T-cell (primary cell): ENCODE data around the gene RRP7A. TPM values are rescaled to one million over a fixed set of nuclear protein-coding genes. Genes with fewer than 3 reads are reported as not detected.
"Not testable (repeated sequence)": the region's sequence is repeated elsewhere in the genome, so short reads cannot be mapped to it uniquely, and the experiment has no call there.

ENCODE experiments used
- ATAC-seq, 4 experiments: fragments of 200-7000 bp in 3 of 4; fragments of 150-1000 bp in 1 of 4; cut with Tn5 transposase; replicated peaks in 1 of 4; 1 replicate in 3 of 4; 2 replicates in 1 of 4; pipeline ENCODE4 v1.10.0; 2021; ENCODE audit warnings: moderate library complexity in 3 of 4, mild to moderate bottlenecking in 2 of 4, moderate number of reproducible peaks in 1 of 4
- CTCF ChIA-PET, 2 donors: fragments of 300-600 bp; sonication (Branson Sonifier 250); formaldehyde crosslinking; loops; one replicate each; lab custom pipeline; 2022; ENCODE audit warnings: antibody characterized with exemption in 2 of 2; lab: Charles Lee
- POLR2A ChIA-PET, 2 donors: fragments of 300-600 bp; sonication (Branson Sonifier 250); formaldehyde crosslinking; loops; one replicate each; lab custom pipeline; 2022; ENCODE audit warnings: antibody characterized with exemption in 2 of 2; lab: Charles Lee
- DNase-seq, 35 experiments: peaks; one replicate each; pipeline versions ENCODE4 v3.0.0 to v3.0.0-alpha.2; 2013 to 2023
- H3K27ac ChIP-seq: one replicate; pipeline ENCODE4 v1.5.1; 2013; ENCODE audit warnings: low read length
- H3K27me3 ChIP-seq, 2 experiments: replicated peaks in 1 of 2; 1 replicate in 1 of 2; 2 replicates in 1 of 2; pipeline versions ENCODE4 v1.6.1 to v1.7.0; 2013; ENCODE audit warnings: low read length in 1 of 2, mixed read lengths in 1 of 2; ENCODE audit not compliant: control insufficient read depth in 2 of 2, insufficient read depth in 2 of 2; ENCODE audit errors: extremely low read depth in 1 of 2
- H3K36me3 ChIP-seq, 2 donors: 1 replicate in 1 of 2; 2 replicates in 1 of 2; pipeline versions ENCODE4 v1.6.1 to v1.7.0; 2013; ENCODE audit warnings: low read length in 1 of 2; ENCODE audit not compliant: control insufficient read depth in 2 of 2, insufficient read depth in 1 of 2; ENCODE audit errors: extremely low read depth in 1 of 2
- H3K4me1 ChIP-seq, 2 experiments: 1 replicate in 1 of 2; 2 replicates in 1 of 2; pipeline versions ENCODE4 v1.6.1 to v1.7.0; 2013; ENCODE audit warnings: low read length in 2 of 2, mixed read lengths in 1 of 2; ENCODE audit not compliant: insufficient read depth in 2 of 2, control insufficient read depth in 1 of 2; ENCODE audit errors: extremely low read depth in 1 of 2
- H3K4me3 ChIP-seq, 2 donors: 1 replicate in 1 of 2; 2 replicates in 1 of 2; pipeline versions ENCODE4 v1.5.1 to v1.7.0; 2013; ENCODE audit warnings: mild to moderate bottlenecking in 2 of 2, low read length in 1 of 2, moderate library complexity in 1 of 2; ENCODE audit not compliant: control insufficient read depth in 1 of 2; ENCODE audit errors: extremely low read depth in 1 of 2
- H3K9me3 ChIP-seq: 2 replicates; pipeline ENCODE4 v1.7.0; 2013
- H3K27ac Mint-ChIP-seq, 2 donors: one replicate each; pipeline ENCODE4 v1.8.0; 2020 to 2021; ENCODE audit warnings: mild to moderate bottlenecking in 2 of 2, mixed read lengths in 2 of 2
- H3K27me3 Mint-ChIP-seq, 2 donors: one replicate each; pipeline ENCODE4 v1.8.0; 2021 to 2022; ENCODE audit warnings: mixed read lengths in 2 of 2
- H3K36me3 Mint-ChIP-seq: one replicate; pipeline ENCODE4 v1.8.0; 2021; ENCODE audit warnings: mixed read lengths
- H3K4me1 Mint-ChIP-seq, 3 donors: one replicate each; pipeline ENCODE4 v1.8.0; 2020 to 2022; ENCODE audit warnings: mixed read lengths in 3 of 3, mild to moderate bottlenecking in 1 of 3
- H3K4me3 Mint-ChIP-seq, 3 donors: one replicate each; pipeline ENCODE4 v1.8.0; 2020 to 2022; ENCODE audit warnings: mild to moderate bottlenecking in 3 of 3, mixed read lengths in 3 of 3, moderate library complexity in 3 of 3
- H3K9me3 Mint-ChIP-seq, 3 donors: one replicate each; pipeline ENCODE4 v1.8.0; 2020 to 2022; ENCODE audit warnings: mixed read lengths in 3 of 3
- WGBS: methylation state at CpG from one replicate; pipeline ENCODE4 v1.1.5; 2013; ENCODE audit warnings: missing lambda C conversion rate; ENCODE audit not compliant: insufficient coverage; 5-methylcytosine and 5-hydroxymethylcytosine counted together
- total RNA-seq, 35 experiments: library from RNA in 6 of 35; stranded (reverse) in 6 of 35; fragments of 120-200 nt in 1 of 35; gene quantifications; one replicate each; pipeline versions ENCODE4 v1.2.1 to v1.2.4 and lab custom pipeline; 2013 to 2026

The RRP7A gene
- total RNA-seq, 5 donors from 2014 or later (not counting 1 experiment from before 2014, with no cell fraction given) = 51.2 to 84.9 (median 54.4) TPM

DNA sequence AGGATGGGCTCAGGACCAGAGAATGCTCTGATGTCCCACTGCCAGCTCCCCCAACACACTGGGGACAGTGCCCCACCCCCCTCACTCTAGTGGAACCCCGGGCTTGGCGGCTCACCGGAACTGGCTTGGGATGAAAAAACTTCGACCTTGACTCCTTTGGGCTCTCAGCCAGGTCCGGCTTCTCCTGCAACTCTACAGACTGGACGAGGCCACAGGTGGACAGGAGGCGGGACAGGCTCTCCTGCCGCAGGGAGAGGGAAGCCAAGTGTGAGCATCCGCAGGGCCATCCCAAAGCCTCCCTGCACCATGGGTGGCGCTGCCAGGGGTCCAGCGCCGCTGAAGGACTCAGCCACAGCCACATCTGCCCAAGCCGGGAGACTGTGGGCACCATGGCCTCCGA, 3.7 kb downstream of the RRP7A start:
- no peak overlapping the region for H3K4me3 Mint-ChIP-seq
- H3K4me1 ChIP-seq = peaks cover 3 to 25% of the 10 kb centered on the region in 2 experiments
- no peaks in the 10 kb centered on the region for H3K27me3 Mint-ChIP-seq
- WGBS = 94% methylated on average over 12 of the region's 14 CpGs
- peaks cover 12% of the 10 kb centered on the region for H3K36me3 Mint-ChIP-seq
- peaks cover 0 to 46% of the 10 kb centered on the region in 2 donors for H3K36me3 ChIP-seq
- no peak overlapping the region for H3K4me3 ChIP-seq
- H3K4me1 Mint-ChIP-seq = peaks cover 8 to 21% (median 8%) of the 10 kb centered on the region in 3 donors
- H3K27ac Mint-ChIP-seq = no peak overlapping the region
- ATAC-seq = no peak
- ChIA-PET CTCF (no interaction called here), POLR2A (no interaction called here)
- H3K27ac ChIP-seq = no peak overlapping the region
- no peaks in the 10 kb centered on the region for H3K9me3 ChIP-seq
- no peaks in the 10 kb centered on the region for H3K9me3 Mint-ChIP-seq
- DNase-seq = no peak
- H3K27me3 ChIP-seq = no peaks in the 10 kb centered on the region

- CTCF ChIA-PET, H3K9me3 Mint-ChIP-seq, H3K4me3 Mint-ChIP-seq, POLR2A ChIA-PET, H3K27ac Mint-ChIP-seq, ATAC-seq, H3K27me3 ChIP-seq, H3K9me3 ChIP-seq, H3K27me3 Mint-ChIP-seq, H3K4me3 ChIP-seq, DNase-seq, H3K27ac ChIP-seq: not testable (repeated sequence)
- Histone ChIP-seq H3K4me1 (peaks cover 3 to 24% of the 10 kb centered on the region in 2 experiments), H3K36me3 (peaks cover 0 to 46% of the 10 kb centered on the region in 2 donors)
- Mint-ChIP-seq H3K4me1 (peaks cover 7 to 18% (median 8%) of the 10 kb centered on the region in 3 donors), H3K36me3 (peaks cover 12% of the 10 kb centered on the region)
- 92% methylated on average over 2 of the region's 8 CpGs for WGBS
These were observed 4.3 kb downstream of the RRP7A start for GRCh38 chr22:42515304-42515703.

- H3K9me3 ChIP-seq, H3K27ac Mint-ChIP-seq, H3K27ac ChIP-seq, CTCF ChIA-PET, H3K4me3 ChIP-seq, H3K4me3 Mint-ChIP-seq, H3K27me3 Mint-ChIP-seq, ATAC-seq, H3K27me3 ChIP-seq, POLR2A ChIA-PET, DNase-seq, H3K9me3 Mint-ChIP-seq: not testable (repeated sequence)
- peaks cover 0 to 18% of the 10 kb centered on the region in 2 experiments for H3K4me1 ChIP-seq
- H3K36me3 ChIP-seq = peaks cover 0 to 46% of the 10 kb centered on the region in 2 donors
- Mint-ChIP-seq H3K4me1 (peaks cover 0 to 15% (median 4%) of the 10 kb centered on the region in 3 donors), H3K36me3 (peaks cover 12% of the 10 kb centered on the region)
- 90% methylated on average over 2 of the region's 17 CpGs for WGBS
These were observed 5.3 kb downstream of the RRP7A start for GRCh38 chr22:42514331-42514730.

GRCh38 chr22:42512273-42512990, 7.2 kb downstream of the RRP7A start:
- H3K27me3 Mint-ChIP-seq, H3K4me1 Mint-ChIP-seq, H3K4me1 ChIP-seq, H3K27ac Mint-ChIP-seq, H3K9me3 ChIP-seq, DNase-seq, H3K4me3 ChIP-seq, H3K27ac ChIP-seq, ATAC-seq, POLR2A ChIA-PET, H3K9me3 Mint-ChIP-seq, H3K27me3 ChIP-seq, H3K4me3 Mint-ChIP-seq: not testable (repeated sequence)
- peaks cover 12% of the 10 kb centered on the region for H3K36me3 Mint-ChIP-seq
- H3K36me3 ChIP-seq = peaks cover 0 to 42% of the 10 kb centered on the region in 2 donors
- WGBS = 93% methylated on average over 12 of the region's 22 CpGs
- CTCF ChIA-PET = interaction anchor here in 1 of 2 donors (0.6 kb wide), 1 partner anchor 37 kb away, joined by 5 read pairs; no protein-coding TSS in a partner anchor

GRCh38 chr22:42511401-42511891, 8.2 kb downstream of the RRP7A start:
- peaks cover 12% of the 10 kb centered on the region for H3K36me3 Mint-ChIP-seq
- Histone ChIP-seq H3K4me1 (peaks cover 0 to 3% of the 10 kb centered on the region in 2 experiments), H3K4me3 (no peak overlapping the region), H3K9me3 (no peaks in the 10 kb centered on the region), H3K36me3 (peaks cover 0 to 34% of the 10 kb centered on the region in 2 donors), H3K27ac (no peak overlapping the region), H3K27me3 (no peaks in the 10 kb centered on the region)
- H3K9me3 Mint-ChIP-seq = no peaks in the 10 kb centered on the region
- no peak overlapping the region for H3K4me3 Mint-ChIP-seq
- H3K27ac Mint-ChIP-seq = no peak overlapping the region
- peaks cover 0 to 7% (median 0%) of the 10 kb centered on the region in 3 donors for H3K4me1 Mint-ChIP-seq
- ChIA-PET CTCF (no interaction called here), POLR2A (no interaction called here)
- 73% methylated on average over 10 of the region's 10 CpGs for WGBS
- DNase-seq (no peak), ATAC-seq (no peak)
- H3K27me3 Mint-ChIP-seq = no peaks in the 10 kb centered on the region

DNA sequence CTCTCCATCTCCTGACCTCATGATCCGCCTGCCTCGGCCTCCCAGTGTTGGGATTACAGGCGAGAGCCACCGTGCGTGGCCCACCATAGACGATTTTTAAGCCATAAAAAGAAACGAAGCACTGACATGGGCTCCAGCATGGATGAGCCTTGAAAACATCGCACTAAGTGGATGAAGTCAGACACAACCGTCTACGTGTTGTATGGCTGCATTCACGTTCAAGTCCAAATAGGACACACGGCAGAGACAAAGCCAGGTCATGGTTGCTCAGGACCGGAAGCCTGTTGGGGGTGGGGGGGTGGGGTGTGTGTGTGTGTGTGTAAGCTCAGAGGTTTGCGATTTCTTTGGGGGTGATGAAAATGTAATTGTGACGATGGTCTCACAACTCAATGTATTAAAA, 10.0 kb downstream of the RRP7A start:
- 80% methylated on average over 9 of the region's 15 CpGs for WGBS
- Histone ChIP-seq H3K27me3 (no peaks in the 10 kb centered on the region), H3K9me3 (no peaks in the 10 kb centered on the region), H3K27ac (no peak overlapping the region), H3K4me3 (no peak overlapping the region), H3K36me3 (peaks cover 0 to 20% of the 10 kb centered on the region in 2 donors), H3K4me1 (no peaks in the 10 kb centered on the region)
- no peaks in the 10 kb centered on the region for H3K9me3 Mint-ChIP-seq
- peak overlapping the region in 1 of 2 donors; percentile 36 for H3K27ac Mint-ChIP-seq
- H3K27me3 Mint-ChIP-seq = no peaks in the 10 kb centered on the region
- ATAC-seq = no peak
- peaks cover 7% of the 10 kb centered on the region for H3K36me3 Mint-ChIP-seq
- POLR2A ChIA-PET = no interaction called here
- peaks cover 0 to 7% (median 0%) of the 10 kb centered on the region in 3 donors for H3K4me1 Mint-ChIP-seq
- no peak for DNase-seq
- no peak overlapping the region for H3K4me3 Mint-ChIP-seq
- CTCF ChIA-PET = no interaction called here
